H1 (cell line): ENCODE measurements around the gene GNG7. TPM values are rescaled to one million over a fixed set of nuclear protein-coding genes. Genes with fewer than 3 reads are reported as not detected.

Source experiments
- CHD2 ChIP-seq: IDR thresholded peaks from 2 replicates; pipeline ENCODE4 v1.6.1; 2012; ENCODE audit warnings: low read length, improper control_type of control experiment
- HDAC2 ChIP-seq, 2 experiments: fragments of 300-600 bp in 1 of 2; sonication (generic) in 1 of 2; IDR thresholded peaks; 2 replicates each; pipeline ENCODE4 v1.6.1; 2011 to 2012; ENCODE audit warnings: low read depth in 2 of 2, low read length in 2 of 2, mild to moderate bottlenecking in 2 of 2, moderate library complexity in 2 of 2, borderline replicate concordance in 1 of 2, inconsistent platforms in 1 of 2
- SRF ChIP-seq: IDR thresholded peaks from 2 replicates; pipeline ENCODE4 v1.6.1; 2011; ENCODE audit warnings: mild to moderate bottlenecking, low read depth, low read length, moderate library complexity
- polyA plus RNA-seq, 7 experiments: library from polyadenylated mRNA; depleted of rRNA in 3 of 7; stranded (reverse) in 5 of 7; unstranded in 2 of 7; fragments of >200 nt in 5 of 7; fragments of 200-250 nt in 2 of 7; gene quantifications; 1 replicate in 5 of 7; 2 replicates in 1 of 7; 4 replicates in 1 of 7; pipeline versions ENCODE4 v1.2.1 to v1.2.3, GENCODE V29; 2011 to 2013; ENCODE audit warnings: missing spikeins in 2 of 7, mixed read lengths in 2 of 7
- total RNA-seq: library from RNA; stranded (reverse); fragmentation: NEBNext Ultra II Directional; extraction: Animal tissue kit (Norgen Biotek cat#: 25700); gene quantifications from 2 replicates; pipeline ENCODE4 v1.2.1, GENCODE V29; 2021
- TF ChIP-seq, protein P1 (sequence below), 3 experiments: IDR thresholded peaks; 1 replicate in 2 of 3; 2 replicates in 1 of 3; pipeline versions ENCODE4 v1.5.1 to v1.6.1; 2011; ENCODE audit warnings: low read length in 3 of 3, mild to moderate bottlenecking in 3 of 3, inconsistent platforms in 2 of 3, low read depth in 1 of 3, moderate library complexity in 1 of 3; ENCODE audit not compliant: insufficient read depth in 1 of 3; ENCODE audit errors: control extremely low read depth in 1 of 3
- TF ChIP-seq, protein P2 (sequence below): IDR thresholded peaks from 2 replicates; pipeline ENCODE4 v1.6.1; 2012; ENCODE audit warnings: low read length, inconsistent platforms
- TF ChIP-seq, protein P3 (sequence below): IDR thresholded peaks from 2 replicates; pipeline ENCODE4 v1.6.1; 2011; ENCODE audit warnings: low read length, improper control_type of control experiment

Gene GNG7
- total and polyA plus RNA-seq, 2 of the 8 experiments (the other 6 are each of a cell fraction or from before 2014, with no cell fraction given): 2.8 to 7.8 TPM

DNA sequence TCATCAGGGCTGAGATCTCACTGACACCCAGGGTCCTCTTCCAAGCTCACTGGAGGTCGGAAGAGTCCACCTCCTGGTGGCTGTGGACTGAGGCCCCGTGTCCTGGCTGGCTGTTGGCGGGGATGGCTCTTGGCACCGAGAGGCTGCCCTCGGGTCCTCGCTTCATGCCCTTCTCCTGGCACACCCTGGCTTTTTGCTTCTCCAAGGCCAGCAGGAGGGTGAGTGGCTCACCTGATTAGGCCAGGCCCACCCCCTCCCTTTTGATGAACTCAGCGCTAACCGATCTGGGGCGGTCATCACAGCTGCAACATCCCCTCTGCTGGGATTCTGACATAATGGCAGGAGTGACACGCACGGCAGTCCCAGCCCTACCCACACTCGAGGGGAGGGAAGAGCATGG lies 32.9 kb upstream of the GNG7 start (continued):
- TF ChIP-seq, protein P1, sequence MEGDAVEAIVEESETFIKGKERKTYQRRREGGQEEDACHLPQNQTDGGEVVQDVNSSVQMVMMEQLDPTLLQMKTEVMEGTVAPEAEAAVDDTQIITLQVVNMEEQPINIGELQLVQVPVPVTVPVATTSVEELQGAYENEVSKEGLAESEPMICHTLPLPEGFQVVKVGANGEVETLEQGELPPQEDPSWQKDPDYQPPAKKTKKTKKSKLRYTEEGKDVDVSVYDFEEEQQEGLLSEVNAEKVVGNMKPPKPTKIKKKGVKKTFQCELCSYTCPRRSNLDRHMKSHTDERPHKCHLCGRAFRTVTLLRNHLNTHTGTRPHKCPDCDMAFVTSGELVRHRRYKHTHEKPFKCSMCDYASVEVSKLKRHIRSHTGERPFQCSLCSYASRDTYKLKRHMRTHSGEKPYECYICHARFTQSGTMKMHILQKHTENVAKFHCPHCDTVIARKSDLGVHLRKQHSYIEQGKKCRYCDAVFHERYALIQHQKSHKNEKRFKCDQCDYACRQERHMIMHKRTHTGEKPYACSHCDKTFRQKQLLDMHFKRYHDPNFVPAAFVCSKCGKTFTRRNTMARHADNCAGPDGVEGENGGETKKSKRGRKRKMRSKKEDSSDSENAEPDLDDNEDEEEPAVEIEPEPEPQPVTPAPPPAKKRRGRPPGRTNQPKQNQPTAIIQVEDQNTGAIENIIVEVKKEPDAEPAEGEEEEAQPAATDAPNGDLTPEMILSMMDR (IDR thresholded peaks at IDR 0.05; ENCODE audit: control extremely low read depth in 1 of 3, insufficient read depth in 1 of 3, low read depth in 1 of 3, low read length in 3 of 3): no peak
- no peak for TF ChIP-seq CHD2
- TF ChIP-seq, protein P2, sequence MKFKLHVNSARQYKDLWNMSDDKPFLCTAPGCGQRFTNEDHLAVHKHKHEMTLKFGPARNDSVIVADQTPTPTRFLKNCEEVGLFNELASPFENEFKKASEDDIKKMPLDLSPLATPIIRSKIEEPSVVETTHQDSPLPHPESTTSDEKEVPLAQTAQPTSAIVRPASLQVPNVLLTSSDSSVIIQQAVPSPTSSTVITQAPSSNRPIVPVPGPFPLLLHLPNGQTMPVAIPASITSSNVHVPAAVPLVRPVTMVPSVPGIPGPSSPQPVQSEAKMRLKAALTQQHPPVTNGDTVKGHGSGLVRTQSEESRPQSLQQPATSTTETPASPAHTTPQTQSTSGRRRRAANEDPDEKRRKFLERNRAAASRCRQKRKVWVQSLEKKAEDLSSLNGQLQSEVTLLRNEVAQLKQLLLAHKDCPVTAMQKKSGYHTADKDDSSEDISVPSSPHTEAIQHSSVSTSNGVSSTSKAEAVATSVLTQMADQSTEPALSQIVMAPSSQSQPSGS: no peak
- TF ChIP-seq SRF: no peak
- TF ChIP-seq HDAC2 (IDR thresholded peaks at IDR 0.05; ENCODE audit: borderline replicate concordance in 1 of 2, low read depth in 2 of 2, low read length in 2 of 2): no peak
- TF ChIP-seq, protein P3, sequence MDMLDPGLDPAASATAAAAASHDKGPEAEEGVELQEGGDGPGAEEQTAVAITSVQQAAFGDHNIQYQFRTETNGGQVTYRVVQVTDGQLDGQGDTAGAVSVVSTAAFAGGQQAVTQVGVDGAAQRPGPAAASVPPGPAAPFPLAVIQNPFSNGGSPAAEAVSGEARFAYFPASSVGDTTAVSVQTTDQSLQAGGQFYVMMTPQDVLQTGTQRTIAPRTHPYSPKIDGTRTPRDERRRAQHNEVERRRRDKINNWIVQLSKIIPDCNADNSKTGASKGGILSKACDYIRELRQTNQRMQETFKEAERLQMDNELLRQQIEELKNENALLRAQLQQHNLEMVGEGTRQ: no peak
